Activated naive CD4-positive, alpha-beta T cell treated with anti-CD3 and anti-CD28 coated beads for 36 hours (primary cell): ENCODE data around the gene COQ2. TPM values are rescaled to one million over a fixed set of nuclear protein-coding genes. Genes with fewer than 3 reads are reported as not detected.
"Not testable (repeated sequence)": the region's sequence is repeated elsewhere in the genome, so short reads cannot be mapped to it uniquely, and the experiment has no call there.

Experiments used
- CTCF ChIA-PET: fragments of 350-600 bp; sonication (Branson Sonifier 250); formaldehyde crosslinking; loops from one replicate; lab custom pipeline; 2021; ENCODE audit warnings: antibody characterized with exemption; lab: Charles Lee
- DNase-seq: peaks from one replicate; pipeline ENCODE4 v3.0.0-alpha.2; 2020
- H3K27ac Mint-ChIP-seq: one replicate; pipeline ENCODE4 v1.8.0; 2021; ENCODE audit warnings: mild to moderate bottlenecking, mixed read lengths
- H3K27me3 Mint-ChIP-seq: one replicate; pipeline ENCODE4 v1.8.0; 2021; ENCODE audit warnings: low read depth, mixed read lengths
- H3K36me3 Mint-ChIP-seq: one replicate; pipeline ENCODE4 v1.8.0; 2021; ENCODE audit warnings: low read depth, mixed read lengths
- H3K4me1 Mint-ChIP-seq: one replicate; pipeline ENCODE4 v1.8.0; 2021; ENCODE audit warnings: low read depth, mixed read lengths
- H3K4me3 Mint-ChIP-seq: one replicate; pipeline ENCODE4 v1.8.0; 2021; ENCODE audit warnings: mild to moderate bottlenecking, moderate library complexity, mixed read lengths
- H3K9me3 Mint-ChIP-seq: one replicate; pipeline ENCODE4 v1.8.0; 2021; ENCODE audit warnings: mixed read lengths
- intact Hi-C: fragments of 100-400 bp; cut with micrococcal nuclease; formaldehyde crosslinking; loops from one replicate; pipeline ENCODE4 v1.15.1; 2023
- total RNA-seq, 2 experiments: library from RNA; stranded (reverse); gene quantifications; one replicate each; pipeline ENCODE4 v1.2.3, GENCODE V29; 2021

COQ2 gene
- total RNA-seq, 2 experiments from 2014 or later, result 18.7 to 19.5 TPM

- peaks cover 2% of the 10 kb centered on the region for H3K9me3 Mint-ChIP-seq
- peaks cover 11% of the 10 kb centered on the region for H3K36me3 Mint-ChIP-seq
- H3K27me3 Mint-ChIP-seq, result peaks cover 9% of the 10 kb centered on the region
- no peak overlapping the region for H3K27ac Mint-ChIP-seq
- peaks cover 38% of the 10 kb centered on the region for H3K4me1 Mint-ChIP-seq
- no peak overlapping the region for H3K4me3 Mint-ChIP-seq
- CTCF ChIA-PET, result interaction anchor here (0.7 to 1.5 kb wide), 2 partner anchors 11 to 13 kb away, joined by 4 to 5 read pairs; no protein-coding TSS in a partner anchor
- intact Hi-C loops, result no loop called here
- no peak for DNase-seq
Measured at GRCh38 chr4:83240379-83240875, 44.2 kb downstream of the COQ2 start.

GRCh38 chr4:83238393-83239248 is 46.0 kb downstream of the COQ2 start:
- peaks cover 49% of the 10 kb centered on the region for H3K4me1 Mint-ChIP-seq
- intact Hi-C loops, result no loop called here
- peaks cover 9% of the 10 kb centered on the region for H3K27me3 Mint-ChIP-seq
- H3K36me3 Mint-ChIP-seq, result peaks cover 9% of the 10 kb centered on the region
- CTCF ChIA-PET, result interaction anchor here (0.6 to 2.3 kb wide), 6 partner anchors 11 to 164 kb away, joined by 3 to 9 read pairs (median 4); no protein-coding TSS in a partner anchor
- H3K9me3 Mint-ChIP-seq, result no peaks in the 10 kb centered on the region
- no peak overlapping the region for H3K4me3 Mint-ChIP-seq
- H3K27ac Mint-ChIP-seq, result no peak overlapping the region
- DNase-seq, result no peak

DNA sequence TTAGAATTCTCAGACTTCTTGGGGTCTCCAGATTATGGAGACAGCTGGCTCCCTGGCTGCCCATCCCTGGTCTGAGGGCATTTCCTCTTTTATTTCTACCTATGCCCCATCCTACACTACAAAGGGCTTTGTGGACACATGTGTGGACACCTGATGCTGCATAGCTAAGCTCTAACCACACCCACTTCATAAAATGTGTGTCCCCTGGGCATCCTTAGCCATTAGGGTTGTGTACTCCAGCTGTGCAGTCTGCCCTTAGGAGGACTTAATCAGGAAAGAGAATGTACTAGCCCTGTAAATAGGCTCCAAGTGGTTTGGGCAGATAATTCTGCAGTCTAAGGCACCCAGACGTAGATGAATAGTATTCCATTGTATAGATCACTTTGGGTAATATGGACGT is 47.0 kb downstream of the COQ2 start:
- no peaks in the 10 kb centered on the region for H3K9me3 Mint-ChIP-seq
- DNase-seq, result no peak
- no peak overlapping the region for H3K27ac Mint-ChIP-seq
- CTCF ChIA-PET, result interaction anchor here (0.6 to 2.3 kb wide), 6 partner anchors 14 to 163 kb away, joined by 3 to 9 read pairs (median 4); no protein-coding TSS in a partner anchor
- peaks cover 9% of the 10 kb centered on the region for H3K27me3 Mint-ChIP-seq
- intact Hi-C loops, result no loop called here
- H3K4me1 Mint-ChIP-seq, result peaks cover 51% of the 10 kb centered on the region
- H3K36me3 Mint-ChIP-seq, result peaks cover 6% of the 10 kb centered on the region
- no peak overlapping the region for H3K4me3 Mint-ChIP-seq

GRCh38 chr4:83235645-83236133 is 48.9 kb downstream of the COQ2 start:
- peaks cover 12% of the 10 kb centered on the region for H3K27me3 Mint-ChIP-seq

GRCh38 chr4:83234902-83235644 is 49.5 kb downstream of the COQ2 start:
- CTCF ChIA-PET, result interaction anchor here (0.7 to 2.4 kb wide), 6 partner anchors 11 to 126 kb away, joined by 3 to 7 read pairs (median 4); no protein-coding TSS in a partner anchor
- no peaks in the 10 kb centered on the region for H3K9me3 Mint-ChIP-seq
- H3K27ac Mint-ChIP-seq, result peak overlapping the region; percentile 82
- H3K4me3 Mint-ChIP-seq, result peak overlapping the region; percentile 64
- DNase-seq, result no peak
- H3K27me3 Mint-ChIP-seq, result peaks cover 12% of the 10 kb centered on the region
- H3K4me1 Mint-ChIP-seq, result peaks cover 51% of the 10 kb centered on the region
- H3K36me3 Mint-ChIP-seq, result peaks cover 7% of the 10 kb centered on the region
- intact Hi-C loops, result loop anchor here (1.0 to 2.0 kb wide), 9 partner anchors 16 to 330 kb away; partner anchors contain the start of genes COPS4 and COQ2

More at GRCh38 chr4:83235645-83236133, 48.9 kb downstream of the COQ2 start:
- H3K4me1 Mint-ChIP-seq, result peaks cover 57% of the 10 kb centered on the region
- not testable (repeated sequence) for H3K36me3 Mint-ChIP-seq, H3K9me3 Mint-ChIP-seq, DNase-seq
- H3K27ac Mint-ChIP-seq, result peak overlapping the region; percentile 82
- CTCF ChIA-PET, result interaction anchor here (1.0 to 2.4 kb wide), 7 partner anchors 12 to 161 kb away, joined by 3 to 7 read pairs (median 4); no protein-coding TSS in a partner anchor
- peak overlapping the region; percentile 64 for H3K4me3 Mint-ChIP-seq
- intact Hi-C loops, result loop anchor here (1.0 to 2.0 kb wide), 9 partner anchors 16 to 330 kb away; partner anchors contain the start of genes COPS4 and COQ2

DNA sequence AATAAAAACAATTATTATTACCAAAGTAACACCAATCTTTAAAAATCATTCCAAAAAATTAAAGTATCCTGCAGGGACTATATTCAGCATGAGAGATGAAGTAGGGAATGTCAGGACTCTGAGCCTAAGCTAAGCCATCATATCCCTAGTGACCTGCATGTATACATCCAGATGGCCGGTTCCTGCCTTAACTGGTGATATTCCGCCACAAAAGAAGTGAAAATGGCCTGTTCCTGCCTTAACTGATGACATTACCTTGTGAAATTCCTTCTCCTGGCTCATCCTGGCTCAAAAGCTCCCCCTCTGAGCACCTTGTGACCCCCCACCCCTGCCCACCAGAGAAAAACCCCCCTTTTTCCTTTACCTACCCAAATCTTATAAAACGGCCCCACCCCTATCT is 50.2 kb downstream of the COQ2 start:
- intact Hi-C loops, result loop anchor here (2.0 kb wide), 1 partner anchor 50 kb away; the partner anchor contains the start of gene COQ2
- Mint-ChIP-seq H3K4me1 (peaks cover 48% of the 10 kb centered on the region), H3K27me3 (peaks cover 12% of the 10 kb centered on the region), H3K27ac (peak overlapping the region; percentile 82)
- not testable (repeated sequence) for DNase-seq, H3K9me3 Mint-ChIP-seq, H3K4me3 Mint-ChIP-seq, H3K36me3 Mint-ChIP-seq
- CTCF ChIA-PET, result interaction anchor here (0.7 to 2.4 kb wide), 8 partner anchors 15 to 957 kb away, joined by 3 to 7 read pairs (median 3); no protein-coding TSS in a partner anchor

DNA sequence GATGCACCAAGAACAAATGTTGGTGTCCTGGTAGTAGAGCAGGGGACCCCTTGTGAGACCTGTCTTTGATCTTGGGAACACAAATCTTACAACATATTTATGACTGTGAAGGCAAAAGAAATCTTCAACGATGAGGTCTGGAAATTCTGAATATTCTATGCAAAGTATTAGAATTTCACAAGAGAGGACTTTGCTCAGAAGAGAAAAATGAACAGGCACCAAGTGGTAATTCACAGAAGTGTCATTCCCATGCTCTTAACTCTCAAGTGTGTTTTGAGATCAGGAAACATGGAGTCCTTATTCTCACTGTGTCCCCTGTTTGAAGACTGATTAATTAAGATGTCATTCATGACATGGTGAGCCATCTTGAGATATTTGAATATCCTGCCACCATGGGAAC is 52.5 kb downstream of the COQ2 start:
- Mint-ChIP-seq H3K4me1 (peaks cover 48% of the 10 kb centered on the region), H3K27me3 (peaks cover 6% of the 10 kb centered on the region), H3K4me3 (no peak overlapping the region), H3K27ac (peak overlapping the region; percentile 16), H3K9me3 (no peaks in the 10 kb centered on the region), H3K36me3 (peaks cover 9% of the 10 kb centered on the region)
- intact Hi-C loops, result no loop called here
- CTCF ChIA-PET, result interaction anchor here (0.6 to 1.3 kb wide), 6 partner anchors 11 to 327 kb away, joined by 3 to 7 read pairs (median 4); no protein-coding TSS in a partner anchor
- no peak for DNase-seq

- CTCF ChIA-PET, result interaction anchor here (0.7 to 1.0 kb wide), 3 partner anchors 21 to 326 kb away, joined by 3 to 7 read pairs (median 5); no protein-coding TSS in a partner anchor
- peaks cover 9% of the 10 kb centered on the region for H3K36me3 Mint-ChIP-seq
- H3K27me3 Mint-ChIP-seq, result peaks cover 3% of the 10 kb centered on the region
- peaks cover 46% of the 10 kb centered on the region for H3K4me1 Mint-ChIP-seq
- DNase-seq, result peak; percentile 68
- H3K4me3 Mint-ChIP-seq, result no peak overlapping the region
- intact Hi-C loops, result loop anchor here (1.0 kb wide), 2 partner anchors 12 to 157 kb away; no protein-coding TSS in a partner anchor
- peak overlapping the region; percentile 16 for H3K27ac Mint-ChIP-seq
- no peaks in the 10 kb centered on the region for H3K9me3 Mint-ChIP-seq
Measured at GRCh38 chr4:83231620-83232076, 53.0 kb downstream of the COQ2 start.

DNA sequence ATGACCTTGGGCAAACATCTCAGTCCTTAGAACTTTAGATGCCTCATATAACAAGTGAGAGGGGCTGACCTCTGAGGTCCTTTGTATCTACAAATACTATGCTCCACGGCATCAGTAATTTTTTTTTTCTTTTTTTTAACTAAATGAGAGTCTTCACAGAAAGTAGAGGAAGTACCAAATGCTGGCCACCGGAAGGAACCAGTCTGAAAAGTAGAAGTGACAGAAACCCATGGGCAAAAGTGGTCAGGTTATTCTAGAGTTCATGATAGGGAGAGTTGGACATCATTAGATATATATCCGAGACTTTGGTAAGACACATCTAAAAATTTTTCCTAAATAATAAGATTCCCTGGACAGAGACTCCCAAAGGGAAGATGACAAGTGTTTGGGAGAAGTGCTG is 53.7 kb downstream of the COQ2 start:
- H3K4me3 Mint-ChIP-seq, result no peak overlapping the region
- no peaks in the 10 kb centered on the region for H3K9me3 Mint-ChIP-seq
- CTCF ChIA-PET, result interaction anchor here (1.0 kb wide), 1 partner anchor 22 kb away, joined by 3 read pairs; no protein-coding TSS in a partner anchor
- intact Hi-C loops, result loop anchor here (1.0 kb wide), 2 partner anchors 12 to 157 kb away; no protein-coding TSS in a partner anchor
- H3K27me3 Mint-ChIP-seq, result peaks cover 3% of the 10 kb centered on the region
- DNase-seq, result no peak
- H3K4me1 Mint-ChIP-seq, result peaks cover 39% of the 10 kb centered on the region
- no peak overlapping the region for H3K27ac Mint-ChIP-seq
- peaks cover 9% of the 10 kb centered on the region for H3K36me3 Mint-ChIP-seq

GRCh38 chr4:83229791-83230190 is 54.8 kb downstream of the COQ2 start:
- H3K36me3 Mint-ChIP-seq, result peaks cover 9% of the 10 kb centered on the region
- DNase-seq, result no peak
- CTCF ChIA-PET, result interaction anchor here (1.0 to 1.5 kb wide), 3 partner anchors 11 to 155 kb away, joined by 3 to 6 read pairs (median 4); no protein-coding TSS in a partner anchor
- intact Hi-C loops, result no loop called here
- peaks cover 29% of the 10 kb centered on the region for H3K4me1 Mint-ChIP-seq
- peaks cover 3% of the 10 kb centered on the region for H3K27me3 Mint-ChIP-seq
- no peak overlapping the region for H3K27ac Mint-ChIP-seq
- H3K4me3 Mint-ChIP-seq, result no peak overlapping the region
- H3K9me3 Mint-ChIP-seq, result no peaks in the 10 kb centered on the region

DNA sequence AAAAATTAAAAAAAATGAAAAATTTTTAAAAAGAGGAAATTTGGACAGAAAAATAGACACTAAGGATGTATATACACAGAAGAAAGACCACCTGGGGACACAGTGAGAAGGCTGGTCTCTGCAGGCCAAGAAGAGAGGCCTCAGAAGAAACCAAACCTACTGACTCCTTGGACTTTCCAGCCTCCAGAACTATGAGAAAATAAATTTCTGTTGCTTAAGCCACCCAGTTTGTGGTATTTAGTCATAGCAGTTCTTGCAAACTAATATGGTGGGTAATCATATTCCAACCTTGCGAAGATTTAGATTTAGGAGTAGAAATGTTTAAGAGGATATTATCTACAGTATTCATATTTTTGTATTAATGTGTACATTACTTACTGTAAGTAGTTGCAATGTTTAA is 56.4 kb downstream of the COQ2 start:
- H3K4me1 Mint-ChIP-seq, result peaks cover 34% of the 10 kb centered on the region
- no peaks in the 10 kb centered on the region for H3K9me3 Mint-ChIP-seq
- H3K4me3 Mint-ChIP-seq, result no peak overlapping the region
- peaks cover 3% of the 10 kb centered on the region for H3K27me3 Mint-ChIP-seq
- peaks cover 7% of the 10 kb centered on the region for H3K36me3 Mint-ChIP-seq
- H3K27ac Mint-ChIP-seq, result no peak overlapping the region
- DNase-seq, result no peak
- CTCF ChIA-PET, result no interaction called here
- intact Hi-C loops, result no loop called here
